CD4-positive, alpha-beta T cell treated with Interleukin-17A for 1 hour (primary cell): ENCODE measurements around the gene C2CD3.
A peak's percentile ranks its signal among the peaks of the same experiment; 100 is the strongest.

Experiments used
- DNase-seq: peaks from one replicate; pipeline ENCODE4 v3.0.0-alpha.2; 2020

Gene C2CD3

DNA sequence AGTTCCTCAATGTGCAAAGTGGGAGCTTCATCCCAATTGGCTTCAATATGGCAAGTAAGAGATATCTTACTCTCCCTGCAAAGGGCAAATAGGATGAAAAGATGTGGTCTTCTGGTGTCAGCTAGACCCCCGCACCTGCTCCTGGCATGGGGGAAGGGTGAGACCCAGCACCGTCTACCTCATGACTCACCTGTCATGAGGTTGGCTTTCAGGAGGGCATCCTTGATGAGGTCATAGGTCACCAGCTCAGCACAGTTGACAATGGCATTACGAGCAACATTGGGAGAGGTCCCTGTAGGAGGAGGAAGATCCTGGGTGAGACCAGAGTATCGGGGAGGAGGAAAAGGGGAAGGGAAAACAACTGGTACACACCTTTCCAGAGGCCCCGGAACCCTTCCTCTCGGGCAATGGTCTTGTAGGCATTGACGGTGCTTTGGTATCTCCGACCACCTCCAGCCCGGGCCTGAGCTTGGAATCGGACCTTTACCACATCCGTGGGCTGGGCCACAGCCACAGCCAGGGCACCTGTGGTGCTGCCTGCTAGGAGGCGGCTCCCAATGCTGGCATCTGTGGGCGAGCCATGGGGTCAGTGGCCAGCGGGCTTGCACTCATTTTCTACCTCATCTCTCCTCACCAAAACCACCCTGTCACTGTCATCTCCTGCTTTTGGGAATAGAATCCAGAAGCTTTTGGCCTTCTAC lies 194.2 kb downstream of the C2CD3 start:
- no peak for DNase-seq

DNA sequence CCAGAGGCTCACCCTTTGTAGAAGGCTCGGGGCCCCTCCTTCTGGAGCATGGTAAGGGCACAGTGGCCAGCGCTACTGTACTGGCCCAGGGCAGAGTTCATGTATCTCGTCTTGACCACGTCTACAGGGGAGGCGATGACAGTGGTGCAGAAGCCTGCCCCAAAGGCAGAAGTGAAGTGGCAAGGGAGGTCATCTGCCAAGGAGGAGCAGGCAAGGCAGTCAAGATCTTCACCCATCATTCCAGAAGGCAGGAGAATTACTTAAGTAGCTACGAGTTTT lies 195.4 kb downstream of the C2CD3 start:
- no peak for DNase-seq

DNA sequence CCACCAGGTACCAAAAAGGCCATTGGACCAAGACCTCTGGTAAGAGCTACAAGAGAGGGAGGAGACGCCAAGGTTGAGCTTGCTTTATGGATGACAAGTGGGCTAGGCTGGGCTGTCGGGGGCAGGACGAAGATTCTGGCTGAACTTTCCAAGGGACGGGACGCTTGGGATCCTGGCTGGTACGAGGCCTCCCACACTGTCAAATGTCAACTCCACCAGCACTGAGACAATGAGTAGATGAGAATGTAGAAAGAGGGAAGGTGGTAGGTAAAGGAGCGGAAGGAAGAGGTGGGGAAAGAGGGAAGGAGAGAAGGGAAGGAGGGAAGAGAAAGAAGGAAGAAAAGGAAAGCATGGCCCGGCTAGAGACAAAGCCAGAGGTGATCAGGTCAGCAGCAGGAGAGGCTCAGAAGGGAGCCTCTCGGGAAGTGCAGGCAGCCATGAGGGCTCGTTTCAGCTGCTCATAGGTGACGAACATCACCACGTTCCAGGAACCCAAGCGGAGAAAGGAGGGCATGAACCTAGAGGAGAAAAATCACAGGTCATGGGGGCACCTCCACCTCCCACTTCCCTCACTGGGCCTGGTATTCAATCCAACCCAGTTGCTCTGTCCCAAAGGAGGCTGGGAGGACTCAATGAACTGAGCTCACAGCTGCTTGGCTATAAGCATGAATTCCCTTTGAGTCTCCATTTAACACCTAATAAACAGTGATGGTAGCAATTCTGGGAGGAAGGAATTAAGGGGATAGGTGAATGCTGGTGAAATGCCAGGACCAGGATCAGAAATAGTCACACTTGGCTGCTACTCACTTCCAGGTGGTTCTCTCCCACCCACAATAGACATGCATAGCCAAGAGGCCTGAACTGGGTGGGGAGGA lies 196.0 kb downstream of the C2CD3 start:
- DNase-seq, result peak; percentile 34

DNA sequence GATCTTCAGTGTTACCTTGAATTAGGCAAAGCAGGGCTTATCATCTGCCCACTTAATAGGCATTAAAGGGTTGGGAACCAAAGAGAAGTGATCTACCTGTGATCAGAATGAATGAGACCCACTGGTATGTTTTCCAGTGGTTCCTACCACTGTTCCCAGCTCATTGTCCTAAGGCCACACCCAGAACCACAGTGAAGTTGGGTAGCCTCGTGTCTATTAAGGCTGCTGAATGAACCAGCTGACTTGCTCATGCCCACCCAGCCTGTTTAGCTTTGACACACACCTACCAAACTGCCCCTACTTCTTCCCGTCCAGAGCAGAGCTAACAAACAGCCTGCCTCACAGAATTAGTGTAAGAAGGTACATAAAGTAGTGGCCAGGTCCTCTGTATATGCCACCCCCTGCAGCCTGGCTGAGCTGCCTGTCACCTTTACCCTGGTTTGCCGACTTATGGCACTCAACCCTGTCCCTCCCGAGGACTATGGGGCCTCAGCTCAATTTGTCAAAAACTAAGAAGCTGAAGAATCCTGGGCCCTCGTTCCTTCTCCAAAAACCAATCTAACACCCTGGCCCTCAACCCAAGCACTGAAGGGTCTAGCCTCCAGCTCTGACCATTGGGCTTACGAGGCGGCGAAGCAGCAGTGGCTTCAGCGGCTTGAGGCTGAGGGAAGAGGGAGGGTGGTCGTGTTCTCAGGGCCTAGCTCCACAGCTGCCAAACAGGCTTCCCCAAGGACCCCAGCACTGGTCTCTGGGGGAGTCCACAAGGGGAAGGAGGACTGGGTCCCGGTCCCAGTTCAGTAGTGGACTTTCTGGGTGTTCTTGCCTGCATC lies 198.0 kb downstream of the C2CD3 start:
- DNase-seq, result peak; percentile 42

DNA sequence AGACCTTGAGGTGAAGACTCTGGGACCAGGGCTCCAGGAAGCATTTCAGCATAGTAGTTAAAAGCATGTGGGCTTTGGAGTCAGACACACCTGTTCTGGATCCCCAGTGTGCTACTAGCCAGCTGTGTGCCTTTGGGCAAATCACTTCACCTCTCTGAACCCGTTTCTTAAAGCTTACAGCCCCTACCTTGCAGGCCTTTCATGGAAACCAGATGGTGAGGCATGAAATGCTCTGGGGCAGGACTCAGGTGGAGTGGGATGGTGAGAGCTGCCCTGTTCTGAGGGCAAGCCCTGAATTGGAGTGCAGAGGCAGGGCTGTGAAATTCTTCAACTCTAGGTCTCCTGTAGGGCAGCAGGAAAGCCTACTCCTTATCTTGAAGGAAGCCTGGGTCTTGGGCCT lies 198.6 kb downstream of the C2CD3 start:
- peak; percentile 44 for DNase-seq

DNA sequence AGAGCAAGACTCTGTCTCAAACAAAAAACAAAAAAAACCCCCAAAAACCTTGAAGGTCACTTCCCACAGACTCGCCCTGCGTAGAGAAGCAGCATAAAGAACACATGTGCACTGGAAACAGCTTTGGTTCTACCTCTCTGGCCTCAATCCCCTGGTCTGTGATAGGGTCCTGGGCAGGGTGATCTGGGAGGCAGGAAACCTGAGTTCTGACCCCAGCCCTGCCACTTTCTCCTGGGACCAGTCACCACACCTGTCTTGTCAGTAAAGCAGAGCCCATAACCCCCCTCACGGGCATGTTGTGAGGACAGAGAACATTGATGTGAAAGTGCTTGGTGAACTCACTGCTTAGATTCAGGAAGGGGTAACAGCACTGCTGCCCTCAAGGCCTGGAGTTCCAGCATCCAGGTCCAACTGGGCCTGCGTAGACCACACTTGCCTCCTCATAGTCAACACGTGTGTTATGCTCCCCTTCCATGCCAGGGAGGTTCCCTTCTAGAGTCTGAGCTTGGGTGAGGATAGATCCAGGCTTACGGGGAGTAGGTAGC lies 199.6 kb downstream of the C2CD3 start:
- peak; percentile 53 for DNase-seq

DNA sequence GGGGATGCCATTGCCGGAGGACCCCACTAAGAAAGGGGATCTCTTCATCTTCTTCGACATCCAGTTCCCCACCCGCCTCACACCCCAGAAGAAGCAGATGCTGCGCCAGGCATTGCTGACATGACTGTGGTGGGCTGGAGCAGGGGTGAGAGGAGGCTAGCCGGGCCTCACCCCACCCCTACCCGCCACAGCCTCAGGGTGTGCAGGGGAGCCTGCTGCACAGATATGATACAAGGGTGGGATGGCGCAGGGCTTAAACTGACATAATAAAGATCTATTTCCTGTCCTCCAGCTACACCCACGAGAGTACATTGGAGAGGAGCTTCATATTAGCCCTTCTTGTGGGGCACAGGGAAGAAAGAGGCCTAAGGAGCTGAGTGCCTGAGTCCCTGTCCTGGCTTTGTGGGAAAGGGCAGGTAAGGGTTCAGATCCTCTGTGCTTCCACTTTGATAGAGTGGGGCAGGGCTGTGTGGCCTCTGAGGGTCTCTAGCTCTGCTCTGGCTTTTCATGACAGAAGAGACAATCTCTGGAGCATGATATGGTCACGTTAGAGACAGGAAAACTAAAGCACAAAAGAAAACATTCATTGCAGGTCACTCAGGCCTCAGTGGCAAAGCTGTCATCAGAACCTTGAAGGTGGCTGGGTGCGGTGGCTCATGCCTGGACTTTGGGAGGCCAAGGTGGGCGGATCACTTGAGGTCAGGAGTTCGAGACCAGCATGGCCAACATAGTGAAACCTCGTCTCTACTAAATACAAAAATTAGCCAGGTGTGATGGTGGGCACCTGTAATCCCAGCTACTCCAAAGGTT lies 200.6 kb downstream of the C2CD3 start:
- peak; percentile 65 for DNase-seq

DNA sequence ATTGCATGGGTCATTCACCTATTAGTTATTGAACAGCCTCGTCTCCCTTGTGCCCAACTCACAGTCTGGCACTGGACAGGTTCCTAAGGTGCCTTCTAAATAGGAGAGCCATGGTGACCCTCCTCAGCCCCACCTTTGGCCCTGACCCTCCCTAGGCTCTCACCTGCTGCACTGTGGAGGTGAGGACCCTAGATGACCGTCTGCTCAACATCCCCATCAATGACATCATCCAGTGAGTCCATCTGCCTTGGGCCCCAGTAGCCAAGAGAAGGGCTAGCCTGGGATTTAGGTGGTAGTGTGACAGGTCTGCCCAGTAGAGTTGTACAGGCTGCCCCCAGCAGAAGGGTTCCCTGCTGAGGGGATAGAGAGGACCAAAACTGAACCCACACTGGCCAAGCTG lies 201.7 kb downstream of the C2CD3 start:
- peak; percentile 33 for DNase-seq

DNA sequence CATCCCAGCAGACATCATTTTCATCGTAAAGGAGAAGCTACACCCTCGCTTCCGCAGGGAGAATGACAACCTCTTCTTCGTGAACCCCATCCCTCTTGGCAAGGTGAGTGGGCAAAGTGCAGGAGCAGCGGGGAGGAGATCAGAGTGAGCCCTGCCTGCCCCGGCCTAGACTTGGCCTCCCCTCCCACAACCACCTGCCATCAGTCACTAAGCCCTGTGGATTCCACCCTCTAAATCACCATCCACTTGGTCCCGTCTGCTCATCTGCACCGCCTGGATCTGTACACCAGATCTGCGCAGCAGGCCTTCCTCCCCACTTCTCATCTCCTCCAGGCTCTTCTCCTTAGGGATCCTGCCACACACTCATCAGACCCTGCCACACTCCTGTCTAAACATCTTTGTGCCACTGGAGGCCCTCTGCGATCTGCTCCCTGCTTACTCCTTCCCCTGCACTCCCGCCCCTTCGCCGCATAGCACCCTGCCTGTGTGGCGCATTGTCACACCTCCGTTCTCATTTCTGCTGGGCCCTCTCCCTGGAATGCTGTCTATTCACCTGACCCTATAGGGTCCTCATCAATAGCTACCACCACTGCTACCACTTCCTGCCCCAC lies 202.3 kb downstream of the C2CD3 start:
- DNase-seq, result no peak

DNA sequence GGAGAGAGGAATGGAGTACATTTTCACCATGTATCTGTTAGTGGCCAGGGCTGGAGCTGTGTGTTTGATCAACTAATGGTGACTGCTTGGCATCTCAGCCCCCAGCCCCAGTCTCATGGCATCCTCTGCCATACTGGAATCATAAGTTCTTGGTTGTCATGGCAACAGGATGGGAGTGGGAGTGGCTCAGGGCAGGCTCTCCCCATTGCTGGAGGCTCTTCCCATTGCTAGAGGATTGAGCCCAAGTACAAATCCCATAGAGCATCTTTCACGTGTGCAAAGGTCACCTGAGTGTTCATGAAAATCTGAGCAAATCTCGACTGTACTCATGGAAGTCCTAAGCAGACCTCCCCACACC lies 205.1 kb downstream of the C2CD3 start:
- no peak for DNase-seq

DNA sequence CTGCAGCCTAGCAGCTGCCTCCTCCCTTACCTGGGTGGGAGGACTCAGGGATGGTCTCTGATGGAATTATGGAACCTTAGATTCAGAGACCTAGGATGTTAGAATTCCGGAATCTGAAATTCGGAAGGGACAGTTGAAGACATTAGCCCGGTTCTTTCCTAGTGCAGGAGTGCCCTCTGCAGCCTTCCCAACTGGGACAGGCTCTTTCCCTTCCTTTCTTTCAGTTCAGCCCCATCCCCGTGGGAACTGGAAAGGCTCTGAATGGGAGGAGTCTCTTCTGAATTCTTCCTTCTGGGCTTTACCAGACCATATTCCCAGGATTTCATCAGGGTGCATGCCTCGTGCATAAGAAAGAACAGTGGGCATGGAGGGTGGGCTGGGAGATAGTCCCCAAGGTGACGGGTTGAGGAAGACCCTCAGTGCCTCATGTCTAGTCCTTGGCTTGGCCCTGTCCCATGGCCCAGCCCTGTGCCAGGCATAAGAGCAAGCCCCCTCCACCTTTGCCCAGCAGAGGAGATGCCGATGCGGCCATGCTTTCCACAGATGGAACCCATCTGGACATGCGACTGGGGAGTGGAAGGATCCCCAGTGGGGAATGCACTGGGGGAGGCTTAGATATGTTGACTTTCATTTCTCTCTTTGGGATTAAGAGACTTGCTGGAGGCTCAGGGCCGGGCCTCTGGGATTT lies 205.6 kb downstream of the C2CD3 start:
- no peak for DNase-seq

DNA sequence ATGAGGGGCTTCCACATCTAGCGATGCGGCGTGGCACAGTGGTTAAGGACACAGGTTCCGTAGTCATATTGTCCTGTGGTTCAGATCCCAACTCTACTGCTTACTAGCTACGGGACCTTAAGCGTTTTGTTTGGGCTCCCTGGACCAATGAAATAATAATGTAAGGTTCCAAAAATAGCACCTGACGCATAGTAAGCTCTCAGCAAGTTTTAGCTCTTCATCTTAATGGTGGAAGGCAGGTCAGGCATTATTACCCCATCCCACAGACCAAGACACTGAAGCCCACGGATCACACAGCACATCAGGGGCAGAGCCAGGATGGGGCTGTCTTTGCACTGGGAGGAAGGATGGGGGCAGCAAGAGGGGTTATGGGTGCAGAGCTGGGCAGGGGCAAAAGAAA lies 206.9 kb downstream of the C2CD3 start:
- no peak for DNase-seq
